ENCODE measurements around the gene AKAP10. TPM values are rescaled to one million over a fixed set of nuclear protein-coding genes. Genes with fewer than 3 reads are reported as not detected.

Gene AKAP10
- total and polyA plus RNA-seq, 2 donors (not counting 1 experiment from before 2014, with no cell fraction given): 20.6 to 71.2 TPM

GRCh38 chr17:19996502-19996901 lies 18.9 kb upstream of the AKAP10 start:
- intact Hi-C loops (cut with micrococcal nuclease): loop anchor here (10.0 kb wide), 1 partner anchor 848 kb away; no protein-coding TSS in a partner anchor
- peaks cover 35% of the 10 kb centered on the region for H3K27me3 Mint-ChIP-seq

More at GRCh38 chr17:19996502-19996901, 18.9 kb upstream of the AKAP10 start:
- no peak overlapping the region for H3K4me2 ChIP-seq (replicated peaks; ENCODE audit: low read depth, low read length, poor library complexity, severe bottlenecking)
- H3K27me3 ChIP-seq (replicated peaks in 1 of 4; ENCODE audit: control extremely low read depth in 1 of 4, control insufficient read depth in 3 of 4, insufficient read depth in 4 of 4, low read length in 3 of 4): peaks cover 0 to 3% (median 0%) of the 10 kb centered on the region in 4 experiments
- Mint-ChIP-seq H3K4me3 (no peak overlapping the region), H3K9me3 (ENCODE audit: insufficient read depth) (no peaks in the 10 kb centered on the region), H3K4me1 (peaks cover 6% of the 10 kb centered on the region), H3K27ac (no peak overlapping the region)
- H3K36me3 ChIP-seq (replicated peaks in 1 of 2; ENCODE audit: control extremely low read depth in 1 of 2, control insufficient read depth in 1 of 2, extremely low read depth in 1 of 2, insufficient read depth in 2 of 2, low read length in 1 of 2): no peaks in the 10 kb centered on the region
- no peak for TF ChIP-seq CTCF (IDR thresholded peaks at IDR 0.05)
- no peak for TF ChIP-seq EZH2 (IDR thresholded peaks at IDR 0.05; ENCODE audit: borderline replicate concordance, insufficient read depth, low read depth, low read length, poor library complexity, severe bottlenecking)
- no peaks in the 10 kb centered on the region for H4K20me1 ChIP-seq (ENCODE audit: control insufficient read depth, insufficient read depth, low read length, poor library complexity, severe bottlenecking)
- 31% methylated on average over 2 of the region's 5 CpGs for WGBS (ENCODE audit: insufficient coverage)
- H3K9me3 ChIP-seq (ENCODE audit: control extremely low read depth in 1 of 3, control insufficient read depth in 2 of 3, insufficient read depth in 1 of 3, low read length in 2 of 3): no peaks in the 10 kb centered on the region
- ATAC-seq (ENCODE audit: low read depth) (no peak), DNase-seq (no peak)
- POLR2A ChIA-PET: no interaction called here
- no peak overlapping the region for H3K4me3 ChIP-seq (ENCODE audit: control extremely low read depth in 1 of 5, extremely low read depth in 1 of 5, insufficient read depth in 1 of 5, low read depth in 2 of 5, low read length in 4 of 5)
- no peak overlapping the region for H3K9ac ChIP-seq (ENCODE audit: low read length)
- CTCF ChIA-PET: interaction anchor here (1.0 to 1.8 kb wide), 3 partner anchors 12 to 123 kb away, joined by 3 to 5 read pairs (median 5); no protein-coding TSS in a partner anchor
- H3K79me2 ChIP-seq (ENCODE audit: control insufficient read depth, insufficient read depth, low read length): no peaks in the 10 kb centered on the region
- no peak overlapping the region for H3K27ac ChIP-seq (ENCODE audit: low read length in 2 of 2)
- H3K4me1 ChIP-seq (ENCODE audit: control insufficient read depth in 2 of 2, insufficient read depth in 2 of 2, low read length in 2 of 2): peaks cover 3% of the 10 kb centered on the region in 2 donors
- no peak overlapping the region for H2AFZ ChIP-seq (ENCODE audit: insufficient read depth, low read depth, low read length, poor library complexity, severe bottlenecking)

Data from B cell (primary cell).